ENCODE results near the gene MFSD6.

DNA sequence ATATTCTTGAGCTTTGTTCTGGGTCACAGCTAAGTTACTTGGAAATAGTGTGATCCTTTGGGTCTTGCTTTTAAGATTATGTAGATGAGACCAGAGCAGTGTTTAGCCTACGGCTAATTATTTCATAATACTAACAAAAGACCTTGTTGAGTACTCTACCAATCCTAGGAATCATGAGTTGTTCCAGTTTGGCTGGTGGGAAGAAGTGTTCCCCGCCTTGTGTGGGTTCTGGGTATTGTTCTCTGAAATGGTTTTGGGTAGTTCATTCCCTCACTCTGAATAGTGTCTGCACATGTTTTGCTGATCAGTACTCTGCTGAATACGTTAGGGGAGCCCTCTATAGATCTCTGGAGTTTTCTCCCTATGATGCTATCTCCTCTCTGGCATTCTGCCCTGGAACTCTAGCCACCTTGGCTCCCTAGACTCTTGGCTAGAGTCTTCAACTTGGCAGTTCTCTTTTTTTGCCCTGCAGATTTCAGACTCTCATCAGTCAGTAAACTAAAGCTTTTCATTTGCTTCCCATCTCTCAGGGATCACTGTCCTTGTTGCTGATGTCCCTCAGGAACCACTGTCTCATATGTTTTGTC lies 78.0 kb downstream of the MFSD6 start:
- TF ChIP-seq EP300 (IDR thresholded peaks at IDR 0.05; ENCODE audit: low read depth) (no peak), CTCF (IDR thresholded peaks at IDR 0.05) (no peak), POLR2A (IDR thresholded peaks at IDR 0.05) (no peak), POLR2AphosphoS5 (IDR thresholded peaks at IDR 0.05) (no peak)
